H54 (cell line): ENCODE measurements around the gene EXOC4.

ENCODE experiments used
- DNase-seq: peaks from one replicate; pipeline ENCODE4 v3.0.0; 2011; ENCODE audit warnings: low spot score, mixed read lengths; ENCODE audit not compliant: insufficient read length
- FAIRE-seq: peaks from 3 replicates; lab custom pipeline; 2011; peaks lifted over from hg19 to GRCh38; lab: Jason Lieb, UNC
- POLR2A ChIP-seq: IDR thresholded peaks from 2 replicates; pipeline ENCODE4 v1.6.1; 2011; ENCODE audit warnings: low read depth, mild to moderate bottlenecking, low read length

EXOC4 gene

GRCh38 chr7:134030460-134030865, 777.6 kb downstream of the EXOC4 start:
- no peak for FAIRE-seq
- no peak for TF ChIP-seq POLR2A
- no peak for DNase-seq

- no peak for TF ChIP-seq POLR2A
- FAIRE-seq (no peak), DNase-seq (no peak)
Observed at GRCh38 chr7:134031835-134032617, 779.1 kb downstream of the EXOC4 start.

- no peak for TF ChIP-seq POLR2A
- FAIRE-seq (no peak), DNase-seq (no peak)
Observed at GRCh38 chr7:134034652-134035051, 781.8 kb downstream of the EXOC4 start.

- DNase-seq (no peak), FAIRE-seq (no peak)
- no peak for TF ChIP-seq POLR2A
Observed at GRCh38 chr7:134037991-134038390, 785.1 kb downstream of the EXOC4 start.

GRCh38 chr7:134040988-134041387, 788.1 kb downstream of the EXOC4 start:
- TF ChIP-seq POLR2A, result no peak
- no peak for FAIRE-seq
- DNase-seq, result no peak

GRCh38 chr7:134041477-134041876, 788.6 kb downstream of the EXOC4 start:
- TF ChIP-seq POLR2A, result no peak
- FAIRE-seq (no peak), DNase-seq (no peak)

- no peak for FAIRE-seq
- DNase-seq, result no peak
- no peak for TF ChIP-seq POLR2A
Observed at GRCh38 chr7:134042307-134042706, 789.4 kb downstream of the EXOC4 start.

GRCh38 chr7:134044682-134045081, 791.8 kb downstream of the EXOC4 start:
- FAIRE-seq (no peak), DNase-seq (no peak)
- no peak for TF ChIP-seq POLR2A

- DNase-seq (no peak), FAIRE-seq (no peak)
- TF ChIP-seq POLR2A, result no peak
Observed at GRCh38 chr7:134045716-134046115, 792.8 kb downstream of the EXOC4 start.

- TF ChIP-seq POLR2A, result no peak
- DNase-seq, result no peak
- no peak for FAIRE-seq
Observed at GRCh38 chr7:134046594-134047128, 793.8 kb downstream of the EXOC4 start.

GRCh38 chr7:134047675-134048074, 794.8 kb downstream of the EXOC4 start:
- DNase-seq (no peak), FAIRE-seq (no peak)
- TF ChIP-seq POLR2A, result no peak

GRCh38 chr7:134048166-134048565, 795.3 kb downstream of the EXOC4 start:
- DNase-seq, result no peak
- FAIRE-seq, result no peak
- TF ChIP-seq POLR2A, result no peak

- FAIRE-seq, result no peak
- no peak for TF ChIP-seq POLR2A
- no peak for DNase-seq
Observed at GRCh38 chr7:134051020-134051419, 798.1 kb downstream of the EXOC4 start.

GRCh38 chr7:134056816-134057215, 803.9 kb downstream of the EXOC4 start:
- FAIRE-seq (no peak), DNase-seq (no peak)
- TF ChIP-seq POLR2A, result no peak

- TF ChIP-seq POLR2A, result no peak
- FAIRE-seq, result no peak
- DNase-seq, result no peak
Observed at GRCh38 chr7:134058521-134058920, 805.6 kb downstream of the EXOC4 start.
